ENCODE results near the gene CT45A1.
"Not testable (repeated sequence)": the region's sequence is repeated elsewhere in the genome, so short reads cannot be mapped to it uniquely, and the experiment has no call there.

CT45A1 gene

GRCh38 chrX:135707880-135708279 is 5.6 kb upstream of the CT45A1 start:
- no peak overlapping the region for H3K4me3 ChIP-seq (ENCODE audit: low read depth, low read length)
- in situ Hi-C loops (cut with HindIII; ENCODE audit: low pct_ligation_motif_present, low sequenced_read_pairs): no loop called here
- H3K27me3 ChIP-seq (replicated peaks): no peaks in the 10 kb centered on the region
- TF ChIP-seq CTCF (IDR thresholded peaks at IDR 0.05; ENCODE audit: low read depth, low read length, missing control alignments): peak; percentile 17
- no peak overlapping the region for H3K27ac ChIP-seq
- DNase-seq: no peak
- H3K36me3 ChIP-seq (replicated peaks): no peaks in the 10 kb centered on the region

GRCh38 chrX:135713795-135714194 is 356 bp downstream of the CT45A1 start:
- no peak for TF ChIP-seq CTCF (IDR thresholded peaks at IDR 0.05; ENCODE audit: low read depth, low read length, missing control alignments)
- Histone ChIP-seq H3K27ac (no peak overlapping the region), H3K36me3 (replicated peaks) (no peaks in the 10 kb centered on the region), H3K4me3 (ENCODE audit: low read depth, low read length) (no peak overlapping the region), H3K27me3 (replicated peaks) (no peaks in the 10 kb centered on the region)
- in situ Hi-C loops (cut with HindIII; ENCODE audit: low pct_ligation_motif_present, low sequenced_read_pairs): no loop called here
- DNase-seq: no peak

- H3K27me3 ChIP-seq (replicated peaks); H3K36me3 ChIP-seq (replicated peaks); H3K27ac ChIP-seq; H3K4me3 ChIP-seq (ENCODE audit: low read depth, low read length); in situ Hi-C loops (cut with HindIII; ENCODE audit: low pct_ligation_motif_present, low sequenced_read_pairs); DNase-seq: not testable (repeated sequence)
These were observed 21.2 kb downstream of the CT45A1 start for GRCh38 chrX:135734666-135735065.

- DNase-seq: no peak
- H3K36me3 ChIP-seq (replicated peaks): no peaks in the 10 kb centered on the region
- no peak overlapping the region for H3K4me3 ChIP-seq (ENCODE audit: low read depth, low read length)
- H3K27ac ChIP-seq: no peak overlapping the region
- in situ Hi-C loops (cut with HindIII; ENCODE audit: low pct_ligation_motif_present, low sequenced_read_pairs): no loop called here
- H3K27me3 ChIP-seq (replicated peaks): no peaks in the 10 kb centered on the region
- TF ChIP-seq CTCF (IDR thresholded peaks at IDR 0.05; ENCODE audit: low read depth, low read length, missing control alignments): no peak
These were observed 24.1 kb downstream of the CT45A1 start for GRCh38 chrX:135737366-135738071.

GRCh38 chrX:135740681-135741149 is 27.3 kb downstream of the CT45A1 start:
- no peak for DNase-seq
- in situ Hi-C loops (cut with HindIII; ENCODE audit: low pct_ligation_motif_present, low sequenced_read_pairs): no loop called here

GRCh38 chrX:135741192-135741715 is 27.8 kb downstream of the CT45A1 start:
- in situ Hi-C loops (cut with HindIII; ENCODE audit: low pct_ligation_motif_present, low sequenced_read_pairs): no loop called here
- no peak overlapping the region for H3K27ac ChIP-seq
- no peak for DNase-seq
- H3K36me3 ChIP-seq (replicated peaks): no peaks in the 10 kb centered on the region
- no peak for TF ChIP-seq CTCF (IDR thresholded peaks at IDR 0.05; ENCODE audit: low read depth, low read length, missing control alignments)
- H3K27me3 ChIP-seq (replicated peaks): no peaks in the 10 kb centered on the region
- no peak overlapping the region for H3K4me3 ChIP-seq (ENCODE audit: low read depth, low read length)

More at GRCh38 chrX:135740681-135741149, 27.3 kb downstream of the CT45A1 start:
- Histone ChIP-seq H3K36me3 (replicated peaks) (no peaks in the 10 kb centered on the region), H3K27ac (no peak overlapping the region), H3K4me3 (ENCODE audit: low read depth, low read length) (no peak overlapping the region), H3K27me3 (replicated peaks) (no peaks in the 10 kb centered on the region)
- peak; percentile 28 for TF ChIP-seq CTCF (IDR thresholded peaks at IDR 0.05; ENCODE audit: low read depth, low read length, missing control alignments)

- DNase-seq; H3K36me3 ChIP-seq (replicated peaks); H3K4me3 ChIP-seq (ENCODE audit: low read depth, low read length); H3K27ac ChIP-seq; H3K27me3 ChIP-seq (replicated peaks); in situ Hi-C loops (cut with HindIII; ENCODE audit: low pct_ligation_motif_present, low sequenced_read_pairs): not testable (repeated sequence)
These were observed 31.3 kb downstream of the CT45A1 start for GRCh38 chrX:135744739-135745138.

- H3K36me3 ChIP-seq (replicated peaks); H3K27me3 ChIP-seq (replicated peaks); H3K4me3 ChIP-seq (ENCODE audit: low read depth, low read length); in situ Hi-C loops (cut with HindIII; ENCODE audit: low pct_ligation_motif_present, low sequenced_read_pairs); DNase-seq; H3K27ac ChIP-seq: not testable (repeated sequence)
These were observed 54.7 kb downstream of the CT45A1 start, which contains the start of gene CT45A3 for GRCh38 chrX:135768091-135768490. TSS of gene CT45A3 (minus strand) at chrX:135768191. CDS start at chrX:135764444, 3,747 bp downstream.

All from brain microvascular endothelial cell (primary cell).